ENCODE measurements around the gene AMACR. TPM values are rescaled to one million over a fixed set of nuclear protein-coding genes. Genes with fewer than 3 reads are reported as not detected.
A peak's percentile ranks its signal among the peaks of the same experiment; 100 is the strongest.

AMACR gene
- total and polyA plus RNA-seq, 2 of the 13 experiments (the other 11 are each of a cell fraction or from before 2014, with no cell fraction given) = 8.9 to 19.7 TPM

DNA sequence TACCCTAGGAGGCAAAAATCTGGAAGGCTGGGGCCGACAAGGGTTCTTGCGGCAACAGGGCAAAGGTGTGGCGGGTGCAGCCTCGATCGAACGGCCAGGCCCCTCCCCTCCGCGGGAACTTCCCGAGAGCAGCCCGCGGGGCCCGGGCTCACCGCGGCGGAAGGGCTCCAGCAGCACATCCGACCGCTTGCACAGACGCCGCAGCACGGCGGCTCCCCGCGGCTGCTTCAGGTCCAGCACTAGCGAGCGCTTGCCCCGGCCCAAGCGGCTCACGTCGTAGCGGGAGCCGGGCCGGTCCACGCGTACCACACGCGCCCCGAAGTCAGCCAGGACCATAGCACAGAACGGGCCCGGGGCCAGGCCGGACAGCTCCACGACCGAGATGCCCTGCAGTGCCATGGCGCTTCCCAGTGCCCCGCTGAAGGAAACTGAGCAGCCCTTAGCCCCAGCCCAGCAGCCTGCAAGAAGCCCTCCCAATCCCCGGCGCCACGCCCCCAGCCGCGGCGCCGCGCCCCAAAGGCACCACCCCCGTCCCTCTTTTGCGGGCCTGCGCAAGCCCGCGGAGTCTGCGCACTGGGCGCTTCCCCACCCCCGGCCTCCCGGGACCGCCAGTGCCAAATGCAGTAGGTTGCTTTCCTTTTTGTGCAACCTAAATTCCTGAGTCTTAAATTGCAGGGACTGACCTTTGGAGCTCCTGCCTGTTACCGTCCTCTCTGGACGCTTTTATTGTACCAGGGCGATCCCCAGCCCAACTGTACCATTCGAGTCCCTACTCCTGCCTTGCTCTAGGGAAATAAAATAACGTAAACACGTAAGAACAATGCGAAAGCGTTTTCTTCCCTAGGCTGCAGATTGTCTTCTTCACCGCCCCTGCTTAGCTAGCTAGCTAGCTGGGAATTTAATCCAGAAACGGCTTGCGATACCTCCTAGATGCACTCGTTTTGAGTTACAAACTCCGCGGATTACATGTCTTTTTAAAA lies at the start of gene AMACR (continued):
- TF ChIP-seq SRSF9 (IDR thresholded peaks at IDR 0.05; ENCODE audit: borderline replicate concordance, insufficient read depth, low read depth, low read length, poor library complexity, severe bottlenecking) (no peak), ARID4A (CRISPR knock-in tag; IDR thresholded peaks at IDR 0.05; ENCODE audit: borderline replicate concordance) (peak; percentile 87), ARID2 (CRISPR knock-in tag; IDR thresholded peaks at IDR 0.05; ENCODE audit: borderline replicate concordance) (no peak), HDAC1 (CRISPR knock-in tag; IDR thresholded peaks at IDR 0.05) (peak; percentile 85), WIZ (CRISPR knock-in tag; IDR thresholded peaks at IDR 0.05) (no peak), GZF1 (CRISPR knock-in tag; IDR thresholded peaks at IDR 0.05) (no peak), POLR2AphosphoS2 (IDR thresholded peaks at IDR 0.05; ENCODE audit: low read depth, low read length) (no peak), SYNCRIP (IDR thresholded peaks at IDR 0.05; ENCODE audit: insufficient read depth, low read depth, low read length) (no peak), PHB2 (IDR thresholded peaks at IDR 0.05; ENCODE audit: partially characterized antibody) (no peak), THAP11 (CRISPR knock-in tag; IDR thresholded peaks at IDR 0.05) (peak; percentile 75), ZFP36L1 (CRISPR knock-in tag; IDR thresholded peaks at IDR 0.05) (peak; percentile 89), ZSCAN12 (CRISPR knock-in tag; IDR thresholded peaks at IDR 0.05) (no peak; the same call in 1 of the 2 replicates), ZNF280B (CRISPR knock-in tag; IDR thresholded peaks at IDR 0.05; ENCODE audit: borderline replicate concordance) (0 out of 2 replicates have a peak, but pooled peaks have one; percentile 70), ZSCAN29 (CRISPR knock-in tag; conservative IDR thresholded peaks at IDR 0.05) (0 out of 2 replicates have a peak, but pooled peaks have one; percentile 15), ZNF672 (CRISPR knock-in tag; IDR thresholded peaks at IDR 0.05) (no peak), NONO (IDR thresholded peaks at IDR 0.05) (no peak), NONO (CRISPR knock-in tag; conservative IDR thresholded peaks at IDR 0.05) (peak; percentile 83; the same call in 1 of the 2 replicates)
- TF ChIP-seq, protein P1, sequence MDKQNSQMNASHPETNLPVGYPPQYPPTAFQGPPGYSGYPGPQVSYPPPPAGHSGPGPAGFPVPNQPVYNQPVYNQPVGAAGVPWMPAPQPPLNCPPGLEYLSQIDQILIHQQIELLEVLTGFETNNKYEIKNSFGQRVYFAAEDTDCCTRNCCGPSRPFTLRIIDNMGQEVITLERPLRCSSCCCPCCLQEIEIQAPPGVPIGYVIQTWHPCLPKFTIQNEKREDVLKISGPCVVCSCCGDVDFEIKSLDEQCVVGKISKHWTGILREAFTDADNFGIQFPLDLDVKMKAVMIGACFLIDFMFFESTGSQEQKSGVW (CRISPR knock-in tag; IDR thresholded peaks at IDR 0.05; ENCODE audit: borderline replicate concordance) = no peak
- TF ChIP-seq, protein P2, sequence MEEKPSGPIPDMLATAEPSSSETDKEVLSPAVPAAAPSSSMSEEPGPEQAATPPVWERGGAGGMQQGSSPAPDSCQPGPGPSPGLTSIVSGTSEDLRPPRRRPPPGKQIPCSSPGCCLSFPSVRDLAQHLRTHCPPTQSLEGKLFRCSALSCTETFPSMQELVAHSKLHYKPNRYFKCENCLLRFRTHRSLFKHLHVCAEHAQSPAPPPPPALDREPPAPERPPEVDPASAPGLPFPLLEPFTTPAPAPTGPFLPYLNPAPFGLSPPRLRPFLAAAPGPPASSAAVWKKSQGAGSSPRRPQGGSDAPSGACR (CRISPR knock-in tag; IDR thresholded peaks at IDR 0.05) = peak; percentile 78; the same call in 1 of the 2 replicates
